SK-N-SH (cell line): ENCODE data around the gene PYGO2. TPM values are rescaled to one million over a fixed set of nuclear protein-coding genes. Genes with fewer than 3 reads are reported as not detected.

Source experiments
- CTCF ChIA-PET: fragments of 300-600, 350-600 bp; formaldehyde crosslinking; extraction: SDS; loops from one replicate; lab custom pipeline; 2021; lab: Yijun Ruan, JAX
- POLR2A ChIA-PET: fragments of 350-600 bp; sonication (Branson Sonifier 250); formaldehyde crosslinking; extraction: SDS; loops from one replicate; lab custom pipeline; 2020; ENCODE audit warnings: antibody characterized with exemption, inconsistent platforms; lab: Yijun Ruan, JAX
- DNase-seq: peaks from one replicate; pipeline ENCODE4 v3.0.0; 2012
- H2AFZ ChIP-seq: fragments of 200-600 bp; sonication (generic); 2 replicates; pipeline ENCODE4 v1.8.1; 2016; ENCODE audit warnings: antibody characterized with exemption, mild to moderate bottlenecking, low read depth
- H3F3A ChIP-seq: fragments of 200-600 bp; sonication (generic); replicated peaks from 2 replicates; pipeline ENCODE3; 2016; ENCODE audit warnings: antibody characterized with exemption, mild to moderate bottlenecking; ENCODE audit not compliant: insufficient read depth
- H3K27ac ChIP-seq, 2 experiments: fragments of 200-500 bp in 1 of 2; fragments of 200-600 bp in 1 of 2; sonication (Bioruptor generic) in 1 of 2; sonication (generic), shearing (Covaris generic) in 1 of 2; 2 replicates each; pipeline versions ENCODE4 v1.5.1 to v1.6.1; 2014 to 2016; ENCODE audit warnings: low read depth in 2 of 2, inconsistent platforms in 1 of 2, low read length in 1 of 2, mild to moderate bottlenecking in 1 of 2, mixed read lengths in 1 of 2
- H3K27me3 ChIP-seq: fragments of 200-600 bp; sonication (generic), shearing (Covaris generic); 2 replicates; pipeline ENCODE4 v1.6.1; 2016; ENCODE audit warnings: mixed run types; ENCODE audit not compliant: insufficient read depth
- H3K36me3 ChIP-seq, 2 experiments: fragments of 200-500 bp in 1 of 2; fragments of 200-600 bp in 1 of 2; sonication (Bioruptor generic) in 1 of 2; sonication (generic) in 1 of 2; replicated peaks in 1 of 2; 2 replicates each; pipeline versions ENCODE3 to v1.5.1; 2014 to 2016; ENCODE audit warnings: low read length in 1 of 2, mild to moderate bottlenecking in 1 of 2; ENCODE audit not compliant: insufficient read depth in 2 of 2, control insufficient read depth in 1 of 2
- H3K4me1 ChIP-seq, 2 experiments: fragments of 200-500 bp in 1 of 2; fragments of 200-600 bp in 1 of 2; sonication (Bioruptor generic) in 1 of 2; sonication (generic), shearing (Covaris generic) in 1 of 2; 2 replicates each; pipeline versions ENCODE4 v1.5.1 to v1.6.1; 2014 to 2016; ENCODE audit warnings: low read depth in 1 of 2, low read length in 1 of 2, mixed run types in 1 of 2; ENCODE audit not compliant: insufficient read depth in 2 of 2, control insufficient read depth in 1 of 2
- H3K4me2 ChIP-seq: fragments of 200-600 bp; sonication (generic), shearing (Covaris generic); 2 replicates; pipeline ENCODE4 v1.6.1; 2017; ENCODE audit warnings: mixed run types
- H3K4me3 ChIP-seq, 2 experiments: fragments of 200-500 bp in 1 of 2; fragments of 200-600 bp in 1 of 2; sonication (Bioruptor generic) in 1 of 2; sonication (generic), shearing (Covaris generic) in 1 of 2; 2 replicates each; pipeline versions ENCODE4 v1.5.1 to v1.8.1; 2014 to 2016; ENCODE audit warnings: low read depth in 2 of 2, inconsistent platforms in 1 of 2, low read length in 1 of 2, mild to moderate bottlenecking in 1 of 2, mixed read lengths in 1 of 2, moderate library complexity in 1 of 2
- H3K79me2 ChIP-seq: fragments of 200-600 bp; sonication (generic); 2 replicates; pipeline ENCODE4 v1.8.1; 2017; ENCODE audit warnings: mild to moderate bottlenecking; ENCODE audit not compliant: insufficient read depth
- H3K9ac ChIP-seq: fragments of 200-600 bp; sonication (generic); 2 replicates; pipeline ENCODE4 v1.6.1; 2017; ENCODE audit warnings: mixed run types
- H3K9me2 ChIP-seq: fragments of 200-600 bp; sonication (generic); 2 replicates; pipeline ENCODE4 v1.6.1; 2017; ENCODE audit warnings: mixed run types
- H3K9me3 ChIP-seq: fragments of 200-600 bp; sonication (generic); 2 replicates; pipeline ENCODE4 v1.6.1; 2017; ENCODE audit warnings: mixed run types, mild to moderate bottlenecking, moderate library complexity
- H4K20me1 ChIP-seq: fragments of 200-600 bp; sonication (generic); 2 replicates; pipeline ENCODE4 v1.6.1; 2017; ENCODE audit warnings: mild to moderate bottlenecking, mixed run types; ENCODE audit not compliant: insufficient read depth
- ELF1 ChIP-seq: IDR thresholded peaks from 2 replicates; pipeline ENCODE4 v1.4.0; 2012
- EP300 ChIP-seq, 2 experiments: IDR thresholded peaks; 2 replicates each; pipeline versions ENCODE4 v1.4.0 to v1.6.1; 2012; ENCODE audit warnings: borderline replicate concordance in 1 of 2, low read depth in 1 of 2, low read length in 1 of 2
- EZH2phosphoT487 ChIP-seq: fragments of 200-600 bp; sonication (generic); IDR thresholded peaks from 2 replicates; pipeline ENCODE4 v1.6.1; 2017; ENCODE audit warnings: low read depth, mixed run types, mild to moderate bottlenecking, antibody characterized with exemption, moderate library complexity, borderline replicate concordance
- FOSL2 ChIP-seq: IDR thresholded peaks from 2 replicates; pipeline ENCODE4 v1.4.0; 2012; ENCODE audit warnings: low read depth, mild to moderate bottlenecking, moderate library complexity, borderline replicate concordance
- FOXJ3 ChIP-seq: sonication (generic); formaldehyde crosslinking; IDR thresholded peaks from 2 replicates; pipeline ENCODE4 v1.5.1; 2020; ENCODE audit warnings: mild to moderate bottlenecking, missing genetic modification reagents
- JUND ChIP-seq: IDR thresholded peaks from 2 replicates; pipeline ENCODE4 v1.4.0; 2012
- MEF2A ChIP-seq: IDR thresholded peaks from 2 replicates; pipeline ENCODE4 v1.4.0; 2012; ENCODE audit warnings: low read depth, borderline replicate concordance
- MXI1 ChIP-seq: IDR thresholded peaks from 2 replicates; pipeline ENCODE4 v1.6.1; 2012; ENCODE audit warnings: mild to moderate bottlenecking, low read depth, low read length, improper control_type of control experiment
- NFIC ChIP-seq: IDR thresholded peaks from 2 replicates; pipeline ENCODE4 v1.4.0; 2012; ENCODE audit warnings: borderline replicate concordance
- NRF1 ChIP-seq: IDR thresholded peaks from 2 replicates; pipeline ENCODE4 v1.6.1; 2012; ENCODE audit warnings: low read depth, mild to moderate bottlenecking, low read length
- POLR2AphosphoS5 ChIP-seq: IDR thresholded peaks from 2 replicates; pipeline ENCODE4 v1.6.1; 2012; ENCODE audit warnings: low read depth, low read length
- RAD21 ChIP-seq: IDR thresholded peaks from 2 replicates; pipeline ENCODE4 v1.6.1; 2012; ENCODE audit warnings: mild to moderate bottlenecking, low read length
- RXRA ChIP-seq: IDR thresholded peaks from 2 replicates; pipeline ENCODE4 v1.4.0; 2012; ENCODE audit warnings: low read depth, mild to moderate bottlenecking, borderline replicate concordance
- SMC3 ChIP-seq: IDR thresholded peaks from 2 replicates; pipeline ENCODE4 v1.6.1; 2012; ENCODE audit warnings: low read depth, low read length, improper control_type of control experiment
- TAF1 ChIP-seq: IDR thresholded peaks from 2 replicates; pipeline ENCODE4 v1.6.1; 2012; ENCODE audit warnings: low read depth, mild to moderate bottlenecking, low read length, moderate library complexity, borderline replicate concordance
- TCF12 ChIP-seq: IDR thresholded peaks from 2 replicates; pipeline ENCODE4 v1.4.0; 2012
- YY1 ChIP-seq: IDR thresholded peaks from 2 replicates; pipeline ENCODE4 v1.4.0; 2012; ENCODE audit warnings: low read depth, mild to moderate bottlenecking
- WGBS: methylation state at CpG from one replicate; pipeline ENCODE4 v1.1.6; 2017; ENCODE audit warnings: low lambda C conversion rate; 5-methylcytosine and 5-hydroxymethylcytosine counted together
- polyA plus RNA-seq, 3 experiments: library from polyadenylated mRNA; depleted of rRNA; stranded (reverse); fragments of >200 nt; gene quantifications; 2 replicates each; pipeline ENCODE4 v1.2.3, GENCODE V29; 2012
- TF ChIP-seq, protein P1 (sequence below): IDR thresholded peaks from 2 replicates; pipeline ENCODE4 v1.6.1; 2012; ENCODE audit warnings: mild to moderate bottlenecking, low read depth, low read length, moderate library complexity
- TF ChIP-seq, protein P2 (sequence below): IDR thresholded peaks from 2 replicates; pipeline ENCODE4; 2012
- TF ChIP-seq, protein P3 (sequence below): IDR thresholded peaks from 2 replicates; pipeline ENCODE4 v1.4.0; 2012; ENCODE audit warnings: low read depth
- TF ChIP-seq, protein P4 (sequence below): fragments of 200-600 bp; sonication (generic); IDR thresholded peaks from 2 replicates; pipeline ENCODE4 v1.6.1; 2017; ENCODE audit warnings: antibody characterized with exemption, mild to moderate bottlenecking, moderate library complexity
- TF ChIP-seq, protein P5 (sequence below): IDR thresholded peaks from 2 replicates; pipeline ENCODE4 v1.4.0; 2012; ENCODE audit warnings: low read depth, borderline replicate concordance

The PYGO2 gene
- polyA plus RNA-seq, 1 of the 3 experiments (the other 2 are of a cell fraction): 23.3 TPM

DNA sequence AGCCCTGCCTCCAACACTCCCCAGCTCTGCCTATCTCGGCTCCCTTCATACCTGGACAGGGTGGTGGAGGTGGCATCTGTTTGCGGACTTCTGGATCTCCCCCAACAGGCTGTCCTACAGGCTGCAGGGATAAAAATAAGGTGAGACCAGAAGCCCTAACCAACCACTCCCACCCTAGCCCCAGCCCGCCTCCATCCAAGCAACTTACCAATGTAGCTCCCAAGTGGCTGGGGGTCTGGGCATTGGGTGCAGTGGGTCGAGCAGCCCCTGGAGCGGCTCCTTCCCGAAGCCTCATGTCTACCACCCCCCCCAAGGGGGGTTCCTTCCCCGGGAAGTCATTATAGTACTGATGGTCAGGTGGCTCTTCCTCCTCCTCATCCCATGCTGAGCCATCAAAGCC lies 4.5 kb upstream of the PYGO2 start:
- WGBS: 88% methylated on average over 3 of the region's 7 CpGs
- 0 out of 2 replicates have a peak overlapping the region, but pooled peaks have one; percentile 29 for H3K4me2 ChIP-seq
- no peaks in the 10 kb centered on the region for H3K27me3 ChIP-seq
- H2AFZ ChIP-seq: no peak overlapping the region
- no peaks in the 10 kb centered on the region for H3K9me3 ChIP-seq
- H3F3A ChIP-seq: peaks cover 28% of the 10 kb centered on the region
- peaks cover 74% of the 10 kb centered on the region for H3K79me2 ChIP-seq
- H3K4me3 ChIP-seq: no peak overlapping the region
- TF ChIP-seq, protein P1, sequence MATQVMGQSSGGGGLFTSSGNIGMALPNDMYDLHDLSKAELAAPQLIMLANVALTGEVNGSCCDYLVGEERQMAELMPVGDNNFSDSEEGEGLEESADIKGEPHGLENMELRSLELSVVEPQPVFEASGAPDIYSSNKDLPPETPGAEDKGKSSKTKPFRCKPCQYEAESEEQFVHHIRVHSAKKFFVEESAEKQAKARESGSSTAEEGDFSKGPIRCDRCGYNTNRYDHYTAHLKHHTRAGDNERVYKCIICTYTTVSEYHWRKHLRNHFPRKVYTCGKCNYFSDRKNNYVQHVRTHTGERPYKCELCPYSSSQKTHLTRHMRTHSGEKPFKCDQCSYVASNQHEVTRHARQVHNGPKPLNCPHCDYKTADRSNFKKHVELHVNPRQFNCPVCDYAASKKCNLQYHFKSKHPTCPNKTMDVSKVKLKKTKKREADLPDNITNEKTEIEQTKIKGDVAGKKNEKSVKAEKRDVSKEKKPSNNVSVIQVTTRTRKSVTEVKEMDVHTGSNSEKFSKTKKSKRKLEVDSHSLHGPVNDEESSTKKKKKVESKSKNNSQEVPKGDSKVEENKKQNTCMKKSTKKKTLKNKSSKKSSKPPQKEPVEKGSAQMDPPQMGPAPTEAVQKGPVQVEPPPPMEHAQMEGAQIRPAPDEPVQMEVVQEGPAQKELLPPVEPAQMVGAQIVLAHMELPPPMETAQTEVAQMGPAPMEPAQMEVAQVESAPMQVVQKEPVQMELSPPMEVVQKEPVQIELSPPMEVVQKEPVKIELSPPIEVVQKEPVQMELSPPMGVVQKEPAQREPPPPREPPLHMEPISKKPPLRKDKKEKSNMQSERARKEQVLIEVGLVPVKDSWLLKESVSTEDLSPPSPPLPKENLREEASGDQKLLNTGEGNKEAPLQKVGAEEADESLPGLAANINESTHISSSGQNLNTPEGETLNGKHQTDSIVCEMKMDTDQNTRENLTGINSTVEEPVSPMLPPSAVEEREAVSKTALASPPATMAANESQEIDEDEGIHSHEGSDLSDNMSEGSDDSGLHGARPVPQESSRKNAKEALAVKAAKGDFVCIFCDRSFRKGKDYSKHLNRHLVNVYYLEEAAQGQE: no peak
- TF ChIP-seq MXI1 (no peak), TAF1 (no peak), RAD21 (no peak)
- H3K27ac ChIP-seq: peak overlapping the region in 1 of 2 experiments; percentile 13; a peak in 1 of 4 replicates
- POLR2A ChIA-PET: interaction anchor here (1.4 kb wide), 1 partner anchor 26 kb away, joined by 3 read pairs; no protein-coding TSS in a partner anchor
- no peak for DNase-seq
- CTCF ChIA-PET: interaction anchor here (0.8 to 37.5 kb wide), 5 partner anchors 10 to 95 kb away, joined by 3 to 640 read pairs (median 5); partner anchors contain the start of genes LENEP and ZBTB7B
- H4K20me1 ChIP-seq: peaks cover 27% of the 10 kb centered on the region
- H3K4me1 ChIP-seq: peaks cover 9 to 54% of the 10 kb centered on the region in 2 experiments
- H3K36me3 ChIP-seq: peaks cover 36 to 50% of the 10 kb centered on the region in 2 experiments
- no peak overlapping the region for H3K9ac ChIP-seq
- no peaks in the 10 kb centered on the region for H3K9me2 ChIP-seq

DNA sequence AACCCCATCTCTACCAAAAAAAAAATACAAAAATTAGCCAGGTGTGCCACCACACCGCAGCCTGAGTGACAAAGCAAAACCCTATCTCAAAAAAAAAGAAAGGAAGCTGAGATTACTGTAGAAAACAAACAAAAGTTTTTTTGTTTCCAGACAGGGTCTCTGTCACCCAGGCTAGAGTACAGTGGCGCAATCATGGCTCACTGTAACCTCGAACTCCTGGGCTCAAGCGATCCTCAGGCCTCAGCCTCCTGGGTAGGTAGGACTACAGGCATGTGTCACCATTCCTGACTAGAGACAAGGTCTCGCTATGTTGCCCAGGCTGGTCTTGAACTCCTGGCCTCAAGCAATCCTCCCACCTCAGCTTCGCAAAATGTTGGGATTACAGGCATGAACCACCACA lies 2.8 kb upstream of the PYGO2 start:
- Histone ChIP-seq H3F3A (peaks cover 27% of the 10 kb centered on the region), H2AFZ (no peak overlapping the region), H3K4me1 (peaks cover 8 to 58% of the 10 kb centered on the region in 2 experiments; a peak in 3 of 4 replicates), H3K27me3 (no peaks in the 10 kb centered on the region), H3K27ac (no peak overlapping the region; a peak in 1 of 4 replicates), H3K4me2 (no peak overlapping the region), H3K79me2 (peaks cover 76% of the 10 kb centered on the region), H3K9ac (no peak overlapping the region), H3K4me3 (no peak overlapping the region), H4K20me1 (peaks cover 26% of the 10 kb centered on the region), H3K36me3 (peaks cover 36 to 55% of the 10 kb centered on the region in 2 experiments), H3K9me3 (no peaks in the 10 kb centered on the region), H3K9me2 (no peaks in the 10 kb centered on the region)
- DNase-seq: no peak
- CTCF ChIA-PET: interaction anchor here (0.6 to 37.5 kb wide), 6 partner anchors 9 to 96 kb away, joined by 3 to 640 read pairs (median 4); partner anchors contain the start of genes CKS1B, LENEP and ZBTB7B
- POLR2A ChIA-PET: interaction anchor here (1.2 kb wide), 1 partner anchor 115 kb away, joined by 3 read pairs; the partner anchor contains the start of gene EFNA3
- WGBS: 86% methylated on average over 4 of the region's 6 CpGs
- TF ChIP-seq, protein P2, sequence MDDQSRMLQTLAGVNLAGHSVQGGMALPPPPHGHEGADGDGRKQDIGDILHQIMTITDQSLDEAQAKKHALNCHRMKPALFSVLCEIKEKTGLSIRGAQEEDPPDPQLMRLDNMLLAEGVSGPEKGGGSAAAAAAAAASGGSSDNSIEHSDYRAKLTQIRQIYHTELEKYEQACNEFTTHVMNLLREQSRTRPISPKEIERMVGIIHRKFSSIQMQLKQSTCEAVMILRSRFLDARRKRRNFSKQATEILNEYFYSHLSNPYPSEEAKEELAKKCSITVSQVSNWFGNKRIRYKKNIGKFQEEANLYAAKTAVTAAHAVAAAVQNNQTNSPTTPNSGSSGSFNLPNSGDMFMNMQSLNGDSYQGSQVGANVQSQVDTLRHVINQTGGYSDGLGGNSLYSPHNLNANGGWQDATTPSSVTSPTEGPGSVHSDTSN: no peak
- TF ChIP-seq FOSL2: no peak
- no peak for TF ChIP-seq POLR2AphosphoS5
- no peak for TF ChIP-seq MEF2A
- no peak for TF ChIP-seq EP300 (IDR thresholded peaks at IDR 0.05; ENCODE audit: borderline replicate concordance in 1 of 2, low read depth in 1 of 2, low read length in 1 of 2)
- TF ChIP-seq RXRA: no peak
- TF ChIP-seq, protein P3, sequence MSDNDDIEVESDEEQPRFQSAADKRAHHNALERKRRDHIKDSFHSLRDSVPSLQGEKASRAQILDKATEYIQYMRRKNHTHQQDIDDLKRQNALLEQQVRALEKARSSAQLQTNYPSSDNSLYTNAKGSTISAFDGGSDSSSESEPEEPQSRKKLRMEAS: no peak
- TF ChIP-seq, protein P4, sequence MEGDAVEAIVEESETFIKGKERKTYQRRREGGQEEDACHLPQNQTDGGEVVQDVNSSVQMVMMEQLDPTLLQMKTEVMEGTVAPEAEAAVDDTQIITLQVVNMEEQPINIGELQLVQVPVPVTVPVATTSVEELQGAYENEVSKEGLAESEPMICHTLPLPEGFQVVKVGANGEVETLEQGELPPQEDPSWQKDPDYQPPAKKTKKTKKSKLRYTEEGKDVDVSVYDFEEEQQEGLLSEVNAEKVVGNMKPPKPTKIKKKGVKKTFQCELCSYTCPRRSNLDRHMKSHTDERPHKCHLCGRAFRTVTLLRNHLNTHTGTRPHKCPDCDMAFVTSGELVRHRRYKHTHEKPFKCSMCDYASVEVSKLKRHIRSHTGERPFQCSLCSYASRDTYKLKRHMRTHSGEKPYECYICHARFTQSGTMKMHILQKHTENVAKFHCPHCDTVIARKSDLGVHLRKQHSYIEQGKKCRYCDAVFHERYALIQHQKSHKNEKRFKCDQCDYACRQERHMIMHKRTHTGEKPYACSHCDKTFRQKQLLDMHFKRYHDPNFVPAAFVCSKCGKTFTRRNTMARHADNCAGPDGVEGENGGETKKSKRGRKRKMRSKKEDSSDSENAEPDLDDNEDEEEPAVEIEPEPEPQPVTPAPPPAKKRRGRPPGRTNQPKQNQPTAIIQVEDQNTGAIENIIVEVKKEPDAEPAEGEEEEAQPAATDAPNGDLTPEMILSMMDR: no peak
- TF ChIP-seq, protein P5, sequence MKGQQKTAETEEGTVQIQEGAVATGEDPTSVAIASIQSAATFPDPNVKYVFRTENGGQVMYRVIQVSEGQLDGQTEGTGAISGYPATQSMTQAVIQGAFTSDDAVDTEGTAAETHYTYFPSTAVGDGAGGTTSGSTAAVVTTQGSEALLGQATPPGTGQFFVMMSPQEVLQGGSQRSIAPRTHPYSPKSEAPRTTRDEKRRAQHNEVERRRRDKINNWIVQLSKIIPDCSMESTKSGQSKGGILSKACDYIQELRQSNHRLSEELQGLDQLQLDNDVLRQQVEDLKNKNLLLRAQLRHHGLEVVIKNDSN: no peak
- no peak for TF ChIP-seq NRF1
- TF ChIP-seq YY1: no peak
- TF ChIP-seq ELF1: no peak
- TF ChIP-seq FOXJ3 (CRISPR knock-in tag): no peak
- TF ChIP-seq EZH2phosphoT487: no peak
- no peak for TF ChIP-seq SMC3
- no peak for TF ChIP-seq JUND
- no peak for TF ChIP-seq NFIC
- no peak for TF ChIP-seq TCF12
